ENCODE data around the gene ARSB.
"Not testable (repeated sequence)": the region's sequence is repeated elsewhere in the genome, so short reads cannot be mapped to it uniquely, and the experiment has no call there.

DNA sequence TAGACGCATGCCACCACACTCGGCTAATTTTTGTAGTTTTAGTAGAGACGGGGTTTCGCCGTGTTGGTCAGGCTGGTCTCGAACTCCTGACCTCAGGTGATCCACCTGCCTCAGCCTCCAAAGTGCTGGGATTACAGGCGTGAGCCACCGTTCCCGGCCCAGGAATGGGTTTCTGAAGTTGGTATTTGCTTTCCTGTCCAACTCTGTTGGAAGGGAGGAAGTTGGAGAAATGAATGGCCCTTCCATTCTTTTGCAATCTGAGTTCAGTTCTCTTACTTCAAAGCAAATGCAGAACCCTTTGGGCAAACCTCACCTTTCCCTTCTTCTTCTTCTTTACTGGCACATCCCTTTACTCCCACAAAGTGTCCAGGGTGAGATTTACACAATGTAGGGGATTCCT lies 1.9 kb downstream of the ARSB start:
- TF ChIP-seq TAF1 (IDR thresholded peaks at IDR 0.05; ENCODE audit: borderline replicate concordance, low read depth, low read length); RAD21 (IDR thresholded peaks at IDR 0.05; ENCODE audit: low read length); SMC3 (IDR thresholded peaks at IDR 0.05; ENCODE audit: low read depth, low read length); POLR2AphosphoS5 (IDR thresholded peaks at IDR 0.05; ENCODE audit: low read depth, low read length); GATA2 (CRISPR knock-in tag; IDR thresholded peaks at IDR 0.05): not testable (repeated sequence)
- TF ChIP-seq, protein P1, sequence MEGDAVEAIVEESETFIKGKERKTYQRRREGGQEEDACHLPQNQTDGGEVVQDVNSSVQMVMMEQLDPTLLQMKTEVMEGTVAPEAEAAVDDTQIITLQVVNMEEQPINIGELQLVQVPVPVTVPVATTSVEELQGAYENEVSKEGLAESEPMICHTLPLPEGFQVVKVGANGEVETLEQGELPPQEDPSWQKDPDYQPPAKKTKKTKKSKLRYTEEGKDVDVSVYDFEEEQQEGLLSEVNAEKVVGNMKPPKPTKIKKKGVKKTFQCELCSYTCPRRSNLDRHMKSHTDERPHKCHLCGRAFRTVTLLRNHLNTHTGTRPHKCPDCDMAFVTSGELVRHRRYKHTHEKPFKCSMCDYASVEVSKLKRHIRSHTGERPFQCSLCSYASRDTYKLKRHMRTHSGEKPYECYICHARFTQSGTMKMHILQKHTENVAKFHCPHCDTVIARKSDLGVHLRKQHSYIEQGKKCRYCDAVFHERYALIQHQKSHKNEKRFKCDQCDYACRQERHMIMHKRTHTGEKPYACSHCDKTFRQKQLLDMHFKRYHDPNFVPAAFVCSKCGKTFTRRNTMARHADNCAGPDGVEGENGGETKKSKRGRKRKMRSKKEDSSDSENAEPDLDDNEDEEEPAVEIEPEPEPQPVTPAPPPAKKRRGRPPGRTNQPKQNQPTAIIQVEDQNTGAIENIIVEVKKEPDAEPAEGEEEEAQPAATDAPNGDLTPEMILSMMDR (IDR thresholded peaks at IDR 0.05), result not testable (repeated sequence)
- TF ChIP-seq, protein P2, sequence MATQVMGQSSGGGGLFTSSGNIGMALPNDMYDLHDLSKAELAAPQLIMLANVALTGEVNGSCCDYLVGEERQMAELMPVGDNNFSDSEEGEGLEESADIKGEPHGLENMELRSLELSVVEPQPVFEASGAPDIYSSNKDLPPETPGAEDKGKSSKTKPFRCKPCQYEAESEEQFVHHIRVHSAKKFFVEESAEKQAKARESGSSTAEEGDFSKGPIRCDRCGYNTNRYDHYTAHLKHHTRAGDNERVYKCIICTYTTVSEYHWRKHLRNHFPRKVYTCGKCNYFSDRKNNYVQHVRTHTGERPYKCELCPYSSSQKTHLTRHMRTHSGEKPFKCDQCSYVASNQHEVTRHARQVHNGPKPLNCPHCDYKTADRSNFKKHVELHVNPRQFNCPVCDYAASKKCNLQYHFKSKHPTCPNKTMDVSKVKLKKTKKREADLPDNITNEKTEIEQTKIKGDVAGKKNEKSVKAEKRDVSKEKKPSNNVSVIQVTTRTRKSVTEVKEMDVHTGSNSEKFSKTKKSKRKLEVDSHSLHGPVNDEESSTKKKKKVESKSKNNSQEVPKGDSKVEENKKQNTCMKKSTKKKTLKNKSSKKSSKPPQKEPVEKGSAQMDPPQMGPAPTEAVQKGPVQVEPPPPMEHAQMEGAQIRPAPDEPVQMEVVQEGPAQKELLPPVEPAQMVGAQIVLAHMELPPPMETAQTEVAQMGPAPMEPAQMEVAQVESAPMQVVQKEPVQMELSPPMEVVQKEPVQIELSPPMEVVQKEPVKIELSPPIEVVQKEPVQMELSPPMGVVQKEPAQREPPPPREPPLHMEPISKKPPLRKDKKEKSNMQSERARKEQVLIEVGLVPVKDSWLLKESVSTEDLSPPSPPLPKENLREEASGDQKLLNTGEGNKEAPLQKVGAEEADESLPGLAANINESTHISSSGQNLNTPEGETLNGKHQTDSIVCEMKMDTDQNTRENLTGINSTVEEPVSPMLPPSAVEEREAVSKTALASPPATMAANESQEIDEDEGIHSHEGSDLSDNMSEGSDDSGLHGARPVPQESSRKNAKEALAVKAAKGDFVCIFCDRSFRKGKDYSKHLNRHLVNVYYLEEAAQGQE (IDR thresholded peaks at IDR 0.05; ENCODE audit: low read depth, low read length), result not testable (repeated sequence)

Data from SK-N-SH (cell line).